Astrocyte (in vitro differentiated cells and primary cell): Measurements from ENCODE around the gene ASNS.
"Not testable (repeated sequence)": the region's sequence is repeated elsewhere in the genome, so short reads cannot be mapped to it uniquely, and the experiment has no call there.

Source experiments
- CTCF ChIP-seq: IDR thresholded peaks from 2 replicates; pipeline ENCODE4 v1.5.1; 2011; ENCODE audit warnings: low read depth, mild to moderate bottlenecking, inconsistent platforms, low read length, moderate library complexity; ENCODE audit not compliant: insufficient read depth
- EZH2 ChIP-seq: IDR thresholded peaks from 2 replicates; pipeline ENCODE4 v1.6.1; 2012; ENCODE audit warnings: mild to moderate bottlenecking, low read length, inconsistent platforms; ENCODE audit not compliant: insufficient read depth

DNA sequence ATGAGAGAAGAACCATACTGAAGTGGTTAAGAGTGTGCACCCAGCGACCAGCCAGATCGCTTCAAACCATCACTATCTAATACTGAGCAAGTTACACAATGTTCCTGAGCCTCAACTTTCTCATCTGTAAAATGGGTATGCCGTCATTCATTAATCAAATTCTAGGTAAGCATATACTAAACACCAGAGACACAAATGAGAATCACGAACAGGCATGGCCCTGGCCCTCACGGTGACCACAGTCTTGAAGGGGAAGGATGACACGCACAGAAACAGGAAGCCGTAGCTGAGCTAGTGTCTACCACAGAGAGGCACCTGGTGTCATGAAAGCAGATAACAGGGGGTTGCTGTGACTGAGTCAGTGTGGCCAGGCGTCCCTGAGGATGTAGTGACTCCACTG, 43.1 kb upstream of the ASNS start:
- TF ChIP-seq CTCF, EZH2: not testable (repeated sequence)
